GM21737 (cell line): ENCODE results near the gene IFNA6.
"Not testable (repeated sequence)": the region's sequence is repeated elsewhere in the genome, so short reads cannot be mapped to it uniquely, and the experiment has no call there.

Source experiments
- ATAC-seq: cut with Tn5 transposase; IDR thresholded peaks from one replicate; pipeline ENCODE4 v1.9.1; 2021; ENCODE audit warnings: mild to moderate bottlenecking, moderate library complexity; ENCODE audit not compliant: unreplicated experiment

Gene IFNA6

DNA sequence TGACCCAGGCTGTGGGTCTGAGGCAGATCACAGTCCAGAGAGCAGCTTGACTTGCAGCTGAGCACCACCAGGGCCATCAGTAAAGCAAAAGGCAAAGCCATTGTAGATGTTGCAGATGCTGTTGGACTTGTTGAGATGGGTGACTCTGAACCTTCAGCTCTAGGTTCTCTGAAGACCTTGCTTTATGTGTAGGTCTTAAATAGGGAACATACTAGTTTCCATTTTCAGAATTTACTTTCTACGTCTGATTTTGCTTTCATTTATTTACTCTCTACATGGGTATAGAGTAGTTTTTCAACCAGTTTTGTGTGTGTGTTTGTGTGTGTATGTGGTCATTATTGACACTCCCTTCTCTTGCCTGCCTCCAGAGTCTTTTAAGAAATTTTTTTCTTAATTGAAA, at the start of gene IFNA6:
IFNA6 (minus strand) TSS at position 101 of the 400 bp plus-strand sequence; CDS start at position 101, 0 bp downstream.
- no peak for ATAC-seq

DNA sequence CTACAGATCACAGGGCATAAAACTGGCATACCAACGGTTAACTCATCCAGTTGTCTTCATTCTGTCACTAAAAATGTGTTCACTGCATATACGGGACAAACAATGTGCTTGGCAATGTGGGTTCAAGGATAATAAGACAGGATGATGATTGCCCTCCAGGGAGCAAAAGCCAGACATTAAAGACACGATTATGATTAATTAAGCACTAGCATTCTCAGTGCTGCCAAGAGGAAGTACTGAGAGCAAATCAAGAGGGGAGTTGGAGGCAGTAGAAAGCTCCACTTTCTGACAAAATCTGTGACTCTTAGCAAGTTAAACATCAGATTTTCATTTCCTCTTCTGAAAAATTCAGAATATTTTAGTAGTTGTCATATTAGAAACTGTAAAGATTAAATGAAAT, 49.3 kb upstream of the IFNA6 start:
- no peak for ATAC-seq

DNA sequence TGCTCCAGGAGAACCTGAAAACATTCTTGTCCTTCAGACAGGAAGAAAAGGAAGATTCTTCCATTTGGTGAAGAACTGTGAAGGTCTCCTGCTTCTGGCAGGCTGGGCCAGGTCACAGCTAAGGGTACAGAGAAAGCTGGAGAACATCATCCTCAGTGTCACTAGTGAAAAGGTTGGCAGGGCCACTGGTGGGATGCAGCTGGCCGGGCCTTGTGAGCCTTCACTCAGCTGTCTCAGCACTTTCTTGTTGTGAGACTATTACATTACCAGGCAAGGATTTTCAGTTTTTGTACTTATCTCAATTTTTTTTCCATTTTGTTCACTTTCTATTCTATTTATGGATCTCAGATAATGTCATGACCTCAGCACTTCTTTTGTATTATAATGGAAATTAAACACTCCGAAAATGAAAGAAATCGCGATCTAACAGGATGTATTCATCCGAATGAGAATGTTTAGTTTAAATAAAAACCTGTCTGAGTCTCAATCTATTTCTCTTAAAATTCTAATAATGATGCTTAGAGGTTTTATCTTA, 48.3 kb upstream of the IFNA6 start:
- ATAC-seq, result no peak

DNA sequence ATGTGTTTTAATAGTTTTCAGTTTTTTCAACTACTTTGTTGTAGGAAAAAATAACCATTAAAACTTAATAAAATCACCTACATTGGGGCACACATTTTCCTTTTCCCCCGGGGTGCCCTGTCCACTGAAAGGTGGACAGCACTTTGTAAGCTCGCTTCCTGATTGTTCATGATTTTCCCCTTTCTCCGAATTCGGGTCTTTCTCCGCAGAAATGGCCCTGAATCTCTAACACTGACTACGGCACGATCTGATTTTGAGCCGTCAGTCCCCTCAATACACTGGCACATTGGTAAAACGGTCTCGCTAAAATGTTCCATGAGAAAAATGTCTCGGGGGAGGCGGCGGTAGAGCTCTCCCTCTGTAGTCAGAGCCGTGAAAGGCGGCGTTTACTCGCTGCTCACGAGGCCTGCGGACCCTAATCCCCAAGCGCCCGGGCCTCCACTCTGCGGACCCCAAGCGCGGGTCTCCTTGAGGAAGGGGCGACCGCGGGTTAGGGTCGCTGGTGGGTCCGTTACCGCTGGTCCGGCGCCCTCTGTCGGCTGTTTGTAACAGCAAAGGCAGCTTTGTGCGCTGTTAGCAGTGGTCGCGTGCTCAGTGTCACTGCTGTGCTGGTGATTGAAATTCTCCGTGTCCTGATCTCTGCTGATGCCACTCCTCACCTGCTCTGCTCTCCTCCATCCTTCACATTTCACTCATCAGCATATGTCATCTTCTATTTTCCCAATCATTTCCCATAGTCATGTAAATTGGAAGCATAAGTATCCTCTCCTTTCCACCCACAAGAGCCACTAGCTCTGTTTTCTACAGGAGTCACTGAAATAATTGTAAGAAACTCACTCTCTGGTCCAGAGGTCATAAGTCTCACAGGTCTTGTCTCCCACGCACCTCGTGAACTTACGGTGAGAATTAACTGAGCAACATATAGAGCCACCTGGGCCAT, 45.4 kb upstream of the IFNA6 start:
- peak; percentile 78 for ATAC-seq

DNA sequence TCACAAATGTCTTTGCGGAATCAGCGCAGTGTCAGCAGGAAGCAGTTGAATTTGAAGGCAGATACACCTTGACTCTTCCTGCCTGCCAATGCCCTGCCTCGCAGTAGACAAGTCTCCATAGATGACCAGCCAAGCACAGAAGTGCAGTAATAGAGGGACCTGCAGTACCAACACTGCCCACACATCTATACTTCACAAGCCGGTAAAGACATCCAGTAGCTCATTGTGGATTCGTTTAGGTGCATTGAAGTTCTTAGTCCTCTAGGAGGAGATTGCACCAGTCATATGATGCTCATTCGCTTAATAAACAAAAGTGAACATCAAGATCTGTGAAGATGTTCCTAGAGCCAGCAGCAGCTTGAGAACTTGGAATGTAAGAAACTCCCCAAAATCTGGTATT, 41.6 kb upstream of the IFNA6 start:
- ATAC-seq, result peak; percentile 80

DNA sequence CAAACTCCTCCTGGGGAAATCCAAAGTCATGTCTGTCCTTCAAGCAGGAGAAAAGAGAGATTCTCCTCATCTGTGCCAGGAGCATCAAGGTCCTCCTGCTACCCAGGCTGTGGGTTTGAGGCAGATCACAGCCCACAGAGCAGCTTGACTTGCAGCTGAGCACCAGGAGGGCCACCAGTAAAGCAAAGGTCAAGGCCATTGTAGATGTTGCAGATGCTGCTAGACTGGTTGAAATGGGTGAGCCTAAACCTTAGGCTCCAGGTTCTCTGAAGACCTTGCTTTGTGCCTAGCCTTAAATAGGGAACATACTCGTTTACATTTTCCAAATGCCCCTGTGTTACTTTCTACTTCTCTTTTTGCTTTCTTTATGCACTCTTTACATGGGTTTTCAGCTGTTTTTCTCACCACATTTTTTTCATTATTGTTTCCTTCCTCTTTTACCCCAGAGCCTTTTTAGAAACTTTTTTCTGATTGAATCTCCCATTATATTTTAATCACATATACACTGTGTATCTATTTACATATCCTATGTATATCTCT, 34.5 kb upstream of the IFNA6 start, which contains the start of gene IFNA2:
IFNA2 (minus strand) TSS at position 268 of the 540 bp plus-strand sequence; CDS start at position 199, 69 bp downstream.
- ATAC-seq, result no peak

DNA sequence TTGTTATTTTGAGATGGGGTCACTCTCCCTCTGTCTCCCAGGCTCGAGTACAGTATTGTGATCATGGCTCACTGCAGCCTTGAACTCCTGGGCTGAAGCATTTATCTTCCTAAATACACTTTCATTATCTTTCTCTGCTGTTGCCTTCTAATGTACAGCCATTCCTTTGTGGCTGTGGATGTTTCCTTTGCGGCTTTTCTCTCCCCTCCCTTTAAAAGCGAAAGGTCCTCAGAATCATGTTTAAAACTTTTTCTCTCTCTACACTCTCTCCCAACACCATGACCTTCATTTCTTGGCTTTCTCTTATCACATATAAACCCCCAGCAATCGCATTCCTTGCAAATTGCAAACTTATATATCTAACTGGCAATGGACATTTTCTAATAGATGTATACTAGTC, 32.9 kb upstream of the IFNA6 start:
- ATAC-seq, result no peak

DNA sequence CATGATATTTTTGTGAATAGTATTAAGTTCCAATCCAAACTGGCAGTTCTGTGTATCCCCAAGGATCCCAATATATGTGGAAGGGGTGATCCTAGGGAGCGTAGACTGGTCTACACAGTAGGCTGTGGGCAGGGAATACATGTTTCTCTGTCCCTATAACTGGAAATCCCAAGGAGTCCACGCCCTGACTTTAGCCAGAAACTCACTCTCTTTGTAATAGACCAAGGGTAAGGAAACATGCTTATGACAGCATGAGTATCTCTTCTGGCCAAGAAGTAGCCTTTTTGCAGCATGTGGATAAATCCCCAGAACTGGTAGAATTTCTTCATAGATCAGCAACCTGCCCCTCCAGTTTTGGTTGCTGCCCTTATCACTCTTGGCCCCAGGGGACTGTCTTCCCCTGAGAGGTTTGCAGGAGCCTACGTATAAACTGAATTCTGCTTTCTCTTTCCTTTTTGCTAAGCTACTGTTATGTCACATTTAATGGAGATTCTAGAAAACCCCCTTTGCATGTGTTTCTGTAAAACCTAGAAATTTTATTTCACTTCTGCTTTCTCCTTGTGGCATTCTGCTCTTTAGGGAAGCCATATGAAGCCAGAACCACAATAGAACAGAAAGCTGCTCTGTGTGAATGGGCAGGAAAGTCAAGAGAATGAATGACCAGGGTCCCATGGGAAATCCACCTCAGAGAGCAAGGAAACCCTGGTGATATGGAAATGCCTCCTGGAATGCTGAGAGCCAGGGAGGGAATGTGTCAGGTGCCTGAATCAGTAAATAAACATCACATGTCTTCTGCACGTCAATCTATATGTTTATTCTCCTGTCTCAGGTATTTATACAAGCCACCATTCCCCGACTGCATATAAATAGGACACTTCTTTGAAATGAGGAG, 31.0 kb upstream of the IFNA6 start:
- ATAC-seq, result peak; percentile 97

DNA sequence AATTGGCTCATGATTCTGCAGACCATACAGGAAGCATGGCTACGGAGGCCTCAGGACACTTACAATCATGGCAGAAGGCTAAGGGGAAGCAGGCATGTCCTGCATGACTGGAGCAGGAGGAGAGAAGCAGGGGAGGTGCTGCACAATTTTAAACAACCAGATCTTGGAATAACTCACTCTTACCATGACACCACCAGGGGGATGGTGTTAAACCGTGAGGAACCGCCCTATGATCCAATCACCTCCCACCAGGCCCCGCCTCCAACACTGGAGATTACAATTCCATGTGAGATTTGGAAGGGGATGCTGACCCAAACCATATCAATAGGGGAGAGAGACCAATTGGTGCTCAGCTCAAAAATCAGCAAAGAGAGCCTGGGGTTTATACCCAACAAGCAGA, 20.8 kb upstream of the IFNA6 start:
- not testable (repeated sequence) for ATAC-seq

DNA sequence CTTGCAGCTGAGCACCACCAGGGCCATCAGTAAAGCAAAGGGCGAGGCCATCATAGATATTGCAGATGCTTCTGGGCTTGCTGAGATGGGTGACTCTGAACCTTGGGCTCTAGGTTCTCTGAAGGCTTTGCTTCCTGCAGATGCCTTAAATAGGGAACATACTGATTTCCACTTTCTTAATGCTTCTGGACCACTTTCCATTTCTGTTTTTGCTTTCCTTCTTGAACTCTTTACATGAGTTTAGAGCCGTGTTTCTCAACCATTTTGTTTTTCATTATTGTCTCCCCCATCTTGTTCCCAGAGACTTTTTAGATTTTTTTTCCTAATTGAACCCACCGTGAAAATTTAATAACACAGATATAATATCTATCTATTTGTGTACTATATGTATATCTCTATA, 17.3 kb upstream of the IFNA6 start, which contains the start of gene IFNA13:
IFNA13 (minus strand) TSS at position 101 of the 400 bp plus-strand sequence; CDS start at position 54, 47 bp downstream.
- ATAC-seq, result no peak

DNA sequence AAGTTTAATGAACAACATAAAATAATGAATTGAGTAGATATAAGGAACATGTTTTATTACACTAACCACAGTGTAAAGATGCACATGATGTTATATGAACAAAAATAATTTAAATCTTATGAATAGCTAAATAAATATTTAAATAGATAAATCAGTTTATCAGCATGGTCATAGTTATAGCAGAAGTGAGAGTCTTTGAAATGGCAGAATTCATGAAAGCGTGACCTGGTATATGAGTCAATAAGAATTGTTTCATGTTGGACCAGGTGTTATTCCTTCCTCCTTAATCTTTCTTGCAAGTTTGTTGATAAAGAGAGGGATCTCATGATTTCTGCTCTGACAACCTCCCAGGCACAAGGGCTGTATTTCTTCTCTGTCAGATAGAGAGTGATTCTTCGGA, 16.5 kb upstream of the IFNA6 start:
- peak; percentile 85 for ATAC-seq

DNA sequence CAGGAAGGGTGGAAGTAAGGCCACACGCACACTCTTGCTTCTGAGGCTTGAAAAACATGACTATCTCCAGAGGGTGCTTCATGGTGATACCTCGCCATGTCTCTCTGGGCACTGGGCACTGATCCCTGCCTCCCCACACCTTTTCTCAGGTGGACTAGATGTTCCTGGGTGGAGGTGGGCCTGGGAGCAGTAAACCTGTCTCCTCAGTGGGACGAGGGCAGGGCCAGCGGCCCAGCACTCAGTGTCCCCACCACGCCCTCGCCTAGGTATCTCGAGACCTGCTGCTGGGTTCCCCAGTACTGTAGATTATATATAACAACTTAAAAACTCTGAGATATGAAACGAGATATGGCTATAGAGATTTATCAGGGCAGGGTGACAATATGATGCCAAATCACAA, 11.6 kb upstream of the IFNA6 start:
- ATAC-seq, result no peak

DNA sequence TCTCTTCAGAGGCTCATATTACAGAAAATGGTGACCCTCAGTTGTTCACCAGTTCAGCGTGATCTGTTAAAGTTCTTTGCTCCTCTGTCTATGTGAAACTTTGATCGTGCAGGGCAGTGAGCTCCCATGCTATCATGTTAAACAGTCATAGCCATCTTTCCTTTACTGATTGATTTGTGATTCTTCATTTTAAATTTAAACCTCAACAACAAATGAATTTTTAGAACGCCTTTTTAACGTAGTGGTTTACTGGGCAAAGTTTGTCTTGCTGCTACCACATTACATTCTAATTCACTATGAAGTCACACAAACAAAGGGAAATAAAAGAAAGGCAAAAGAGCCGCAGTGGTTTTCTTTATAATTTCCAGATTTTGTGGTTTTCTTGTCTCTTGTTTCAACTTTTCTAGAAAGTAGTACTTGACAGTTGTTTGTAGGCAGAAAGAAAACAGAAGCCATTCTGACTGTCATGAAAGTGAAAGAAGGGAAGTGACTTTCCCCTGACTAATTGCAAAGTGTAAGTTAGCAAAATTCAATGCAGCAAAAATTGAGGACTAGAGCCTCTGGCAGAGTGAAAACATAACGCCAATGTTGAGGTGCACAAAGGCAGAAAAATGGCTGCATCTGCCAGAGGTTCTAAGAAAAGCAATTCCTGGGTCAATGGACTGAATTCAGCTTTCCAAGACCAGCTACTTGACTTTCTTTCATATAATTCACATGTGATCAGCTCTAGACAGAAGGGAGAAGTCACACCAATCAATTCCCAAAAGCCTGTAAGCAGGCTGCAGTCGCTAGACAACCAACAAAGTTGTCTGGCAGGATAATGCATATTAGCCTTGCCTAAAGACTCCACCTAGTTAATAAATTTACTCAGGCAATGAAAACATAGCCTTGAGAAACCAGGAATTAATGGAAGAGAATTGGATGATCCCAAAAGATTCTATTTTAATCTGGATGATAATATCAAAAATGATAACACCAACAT, 7.1 kb upstream of the IFNA6 start:
- ATAC-seq, result peak; percentile 86

DNA sequence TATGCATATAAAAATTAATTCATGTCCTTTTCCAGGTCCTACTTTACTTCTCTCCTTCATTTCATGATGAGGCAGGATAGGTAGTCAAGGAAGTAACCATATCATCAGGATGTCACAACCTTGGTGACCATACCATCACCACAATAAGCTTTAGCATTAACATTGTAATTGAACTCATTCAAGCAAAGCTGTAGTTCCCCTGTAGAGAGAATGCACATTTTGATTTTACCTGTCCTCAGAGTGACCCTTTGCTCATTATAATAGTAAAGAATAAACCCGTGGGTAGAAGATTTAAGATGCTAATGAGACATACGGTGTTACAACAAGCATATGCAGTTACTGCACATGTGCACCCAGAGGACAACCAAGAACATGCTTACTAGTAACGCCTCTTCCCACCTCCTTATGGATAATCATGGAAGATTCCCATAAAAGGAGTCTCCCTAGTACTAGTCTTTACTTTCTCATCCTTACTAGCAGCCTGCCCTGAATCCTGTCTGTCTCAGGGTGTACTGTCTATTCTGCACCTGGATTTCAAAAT, 2.2 kb downstream of the IFNA6 start:
- ATAC-seq, result no peak

DNA sequence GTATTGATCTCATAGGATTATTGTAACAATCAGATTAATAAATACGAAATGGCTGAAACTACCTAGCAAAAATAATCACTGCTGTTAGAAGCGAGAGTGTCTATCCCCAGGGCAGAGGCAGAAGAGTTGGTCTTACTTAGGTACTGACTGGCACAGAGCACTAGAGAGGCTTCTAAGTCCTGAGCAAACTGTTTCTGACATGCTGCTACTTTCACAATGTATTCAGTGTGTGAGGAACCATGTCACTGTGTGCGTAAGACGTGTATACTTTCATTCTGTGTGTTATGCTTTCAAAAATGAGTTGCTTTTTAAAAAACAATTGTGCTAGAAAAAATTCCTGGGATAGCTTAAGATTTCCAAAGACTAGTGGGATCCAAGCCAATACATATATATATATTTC, 10.0 kb downstream of the IFNA6 start:
- no peak for ATAC-seq

DNA sequence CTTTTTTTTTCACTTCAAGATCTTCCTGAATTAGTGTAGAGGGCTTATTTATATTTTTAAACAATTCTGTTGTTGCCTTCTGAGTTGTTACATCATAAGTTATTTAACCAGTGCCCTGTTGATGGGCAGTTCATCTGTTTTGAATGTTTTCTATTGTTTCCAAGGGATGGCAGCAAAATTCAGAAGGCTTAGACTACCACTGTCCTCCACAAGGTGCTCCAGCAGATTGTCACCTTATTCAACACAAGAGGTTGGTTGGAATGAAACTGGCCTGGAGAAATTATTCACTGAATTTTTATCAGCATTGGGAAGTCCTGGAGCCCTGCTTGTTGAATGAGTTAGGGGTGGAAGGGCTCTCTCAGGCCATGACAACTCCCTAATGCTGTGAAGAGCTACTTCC, 14.2 kb downstream of the IFNA6 start:
- ATAC-seq, result no peak

DNA sequence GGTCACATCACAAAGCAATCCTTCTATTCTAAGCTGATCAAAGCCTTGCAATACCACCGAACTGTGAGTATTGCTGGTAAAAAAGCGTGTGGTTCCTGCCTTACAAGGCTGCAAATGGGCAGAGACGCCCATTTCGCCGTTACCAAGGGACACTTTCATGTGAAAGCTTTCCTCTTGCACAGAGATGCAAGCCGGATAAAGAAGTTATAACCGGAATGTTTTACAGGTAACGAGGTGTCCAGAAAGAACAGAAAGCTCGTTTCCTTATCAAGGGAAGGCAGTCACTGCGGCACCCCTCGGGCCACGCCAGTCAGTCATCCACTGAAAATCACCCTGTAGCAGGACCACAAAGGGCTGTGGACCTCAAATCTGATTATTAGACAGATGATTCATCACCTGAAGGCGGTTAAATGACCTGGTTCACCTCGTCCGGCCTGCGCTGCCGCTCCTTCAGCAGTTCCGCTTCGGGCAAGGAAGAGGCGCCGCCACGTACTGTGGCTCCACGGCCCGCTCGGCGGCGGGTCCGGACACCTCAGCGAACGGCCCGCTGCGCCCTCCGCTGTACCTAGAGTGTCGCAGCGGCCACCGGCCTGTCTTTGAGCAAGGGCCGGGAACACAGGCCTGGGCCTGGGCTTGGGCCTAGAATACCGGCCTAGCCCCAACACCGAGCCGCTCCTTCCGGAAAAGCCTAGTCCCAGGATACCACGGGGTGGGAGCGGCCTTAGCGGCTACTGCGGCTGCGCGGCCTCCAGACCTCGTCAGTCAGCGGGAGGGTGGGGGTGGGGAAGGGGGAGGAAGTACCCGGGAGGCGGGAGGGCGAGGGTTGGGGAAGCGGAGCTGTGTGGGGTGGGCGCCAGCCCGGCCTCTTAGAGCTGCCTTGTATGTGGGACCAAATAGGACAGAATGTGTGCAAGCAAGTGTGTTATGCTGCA, 15.7 kb downstream of the IFNA6 start, which contains the start of gene KLHL9:
KLHL9 (minus strand) TSS at position 704 of the 932 bp plus-strand sequence; CDS start at position 159, 545 bp downstream.
- ATAC-seq, result peak; percentile 93

DNA sequence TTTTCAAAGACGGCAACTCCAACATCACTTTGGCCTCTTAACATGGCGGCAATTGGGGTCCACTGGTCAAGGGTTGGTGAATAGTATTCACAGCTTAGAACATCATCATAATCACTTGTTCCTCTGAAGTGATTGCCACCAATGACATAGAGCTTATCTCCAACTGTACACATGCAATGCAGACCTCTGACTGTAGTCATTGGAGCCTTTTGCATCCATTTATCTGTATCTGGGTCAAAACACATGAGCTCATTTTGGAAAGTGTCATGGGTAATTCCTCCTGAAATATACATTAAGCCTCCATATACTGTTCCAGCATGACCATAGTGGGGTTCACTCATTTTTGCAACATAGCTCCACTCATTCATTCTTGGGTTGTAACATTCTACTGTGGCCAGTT, 17.5 kb downstream of the IFNA6 start:
- no peak for ATAC-seq
